HG02938 (cell line): ENCODE data around the gene LNX2.
A peak's percentile ranks its signal among the peaks of the same experiment; 100 is the strongest.

Experiments used
- ATAC-seq: cut with Tn5 transposase; IDR thresholded peaks from one replicate; pipeline ENCODE4 v1.9.1; 2021; ENCODE audit warnings: mild to moderate bottlenecking, moderate library complexity; ENCODE audit not compliant: unreplicated experiment

LNX2 gene

DNA sequence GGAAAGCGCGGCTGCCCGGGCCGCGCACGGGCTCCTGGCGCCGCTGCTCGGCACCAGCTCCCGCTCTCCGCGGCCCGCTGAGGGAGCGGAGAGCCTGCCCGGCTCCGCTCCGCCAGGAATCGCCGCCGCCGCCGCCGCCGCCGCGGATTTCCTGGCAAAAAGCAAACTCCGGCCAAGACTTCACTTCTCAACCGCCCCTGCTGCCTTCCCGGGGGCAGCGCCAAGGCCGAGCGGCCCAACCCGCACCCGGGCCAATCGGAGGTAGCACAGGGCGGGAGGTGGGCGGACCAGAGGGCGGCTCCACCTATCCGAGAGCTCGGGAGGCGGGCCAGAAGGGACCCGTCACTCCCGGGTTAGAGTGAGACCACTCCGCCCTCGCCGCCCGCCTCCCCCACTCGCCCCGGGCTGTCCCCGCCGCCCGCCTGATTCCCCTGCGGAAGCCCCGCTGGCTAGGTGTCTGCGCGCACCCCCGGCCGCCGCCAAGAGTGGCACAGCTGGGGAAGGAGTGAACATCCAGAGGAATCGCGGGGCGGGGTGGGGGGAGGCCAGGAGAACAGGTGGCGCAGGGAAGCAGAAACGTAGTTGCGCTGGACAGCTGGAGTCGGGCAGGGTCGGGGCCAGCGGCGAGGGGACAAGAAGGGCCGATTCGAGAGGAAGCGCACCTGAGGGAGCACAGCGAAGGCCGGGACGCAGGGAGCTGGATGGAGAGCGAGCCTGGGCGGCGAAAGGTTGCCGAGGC, at the start of gene LNX2:
LNX2 (minus strand) TSS at position 153 of the 739 bp plus-strand sequence. CDS start 38,826 bp downstream, outside the sequence.
- ATAC-seq = peak; percentile 82

DNA sequence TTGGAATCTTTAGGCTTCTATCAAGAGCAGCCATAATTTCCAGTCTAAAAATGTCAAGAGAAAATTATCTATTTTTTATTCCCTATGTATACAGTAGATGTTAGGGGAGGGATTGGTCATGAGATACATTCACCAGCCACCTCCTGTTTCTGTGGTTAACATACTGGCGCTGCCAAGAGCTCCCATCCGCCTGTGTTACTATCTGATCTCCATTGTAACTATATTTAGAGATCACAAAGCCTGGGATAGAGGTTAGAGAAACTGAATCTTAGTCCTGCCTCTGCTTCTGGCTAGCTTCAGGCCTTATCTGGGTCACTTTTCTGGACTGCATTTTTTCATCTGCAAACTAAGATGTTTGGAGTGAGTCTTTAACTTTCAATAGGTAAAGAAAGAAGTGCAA, 47.6 kb upstream of the LNX2 start:
- no peak for ATAC-seq

DNA sequence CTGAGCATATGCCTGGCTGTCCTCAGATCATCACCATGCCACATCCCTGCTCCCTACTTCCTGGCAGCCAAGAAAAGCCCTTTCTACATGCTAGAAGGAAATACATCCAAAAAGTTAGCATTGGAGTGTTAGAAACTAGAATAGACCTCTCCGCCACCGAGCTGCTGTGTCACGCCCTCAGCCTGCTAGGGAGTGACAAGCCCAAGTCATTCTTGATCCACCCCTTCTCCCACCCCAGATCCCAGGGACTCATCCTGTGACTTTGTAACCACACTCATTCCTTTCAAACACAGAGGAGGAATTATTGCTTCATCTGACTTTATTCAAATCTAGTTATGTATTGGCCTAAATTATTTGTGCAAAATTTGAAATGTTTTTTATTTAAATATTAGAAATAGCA, 46.6 kb upstream of the LNX2 start:
- ATAC-seq = no peak

DNA sequence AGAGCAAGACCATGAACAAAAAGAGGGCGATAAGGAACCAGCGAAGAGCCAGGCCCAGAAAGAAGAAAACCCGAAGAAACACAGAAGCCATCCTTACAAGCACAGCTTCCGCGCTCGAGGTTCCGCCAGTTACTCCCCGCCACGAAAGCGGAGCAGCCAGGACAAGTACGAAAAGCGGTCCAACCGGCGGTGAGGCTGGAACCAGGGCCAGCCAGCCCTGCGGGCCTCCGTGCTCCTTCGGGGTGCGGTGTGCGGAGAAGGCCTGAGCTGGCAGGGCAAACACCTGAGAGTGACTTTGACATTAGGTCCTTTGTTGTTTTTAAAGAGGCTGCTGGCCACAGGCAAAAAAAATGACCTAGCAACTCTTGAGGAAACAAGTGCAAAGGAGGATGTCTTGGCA, 45.4 kb upstream of the LNX2 start:
- no peak for ATAC-seq

DNA sequence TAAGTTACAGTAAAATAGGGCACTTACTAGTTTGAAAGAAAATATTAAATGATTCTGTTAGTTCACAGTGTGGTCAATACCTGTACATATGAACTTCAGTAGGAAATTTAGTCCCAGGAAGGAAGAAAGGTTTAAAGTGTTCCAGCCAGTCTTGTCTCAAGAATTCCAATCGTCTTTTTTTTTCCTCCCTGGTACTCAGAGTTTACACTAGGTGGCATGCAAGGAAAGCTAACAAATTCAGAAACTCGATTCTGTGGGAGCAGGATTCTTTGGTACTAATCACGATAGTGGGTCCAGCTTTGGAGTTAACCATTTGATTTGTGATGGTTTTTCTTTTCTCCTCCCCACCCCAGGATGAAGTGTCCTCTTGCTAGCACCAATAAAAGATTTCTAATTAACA, 45.0 kb upstream of the LNX2 start:
- ATAC-seq = no peak

DNA sequence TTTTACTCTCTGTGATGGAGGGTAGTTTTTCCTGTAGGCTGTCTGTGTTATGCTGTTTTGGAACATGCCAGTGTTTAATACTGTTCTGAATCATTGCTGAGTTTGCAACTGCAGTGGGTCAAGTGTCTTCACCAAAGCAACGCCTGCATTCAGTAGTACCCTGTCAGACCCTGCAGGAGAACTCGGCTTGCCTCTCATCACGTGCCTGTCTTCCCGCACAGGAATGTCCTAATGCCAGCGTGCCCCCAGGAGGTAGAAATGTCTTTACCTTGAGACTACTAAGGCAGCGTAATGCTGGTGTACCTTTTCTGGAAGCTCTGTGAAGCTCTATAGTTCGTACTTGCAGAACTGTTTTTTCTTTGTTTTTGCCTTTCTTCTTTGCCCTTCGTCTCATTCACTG, 43.6 kb upstream of the LNX2 start:
- ATAC-seq = no peak

DNA sequence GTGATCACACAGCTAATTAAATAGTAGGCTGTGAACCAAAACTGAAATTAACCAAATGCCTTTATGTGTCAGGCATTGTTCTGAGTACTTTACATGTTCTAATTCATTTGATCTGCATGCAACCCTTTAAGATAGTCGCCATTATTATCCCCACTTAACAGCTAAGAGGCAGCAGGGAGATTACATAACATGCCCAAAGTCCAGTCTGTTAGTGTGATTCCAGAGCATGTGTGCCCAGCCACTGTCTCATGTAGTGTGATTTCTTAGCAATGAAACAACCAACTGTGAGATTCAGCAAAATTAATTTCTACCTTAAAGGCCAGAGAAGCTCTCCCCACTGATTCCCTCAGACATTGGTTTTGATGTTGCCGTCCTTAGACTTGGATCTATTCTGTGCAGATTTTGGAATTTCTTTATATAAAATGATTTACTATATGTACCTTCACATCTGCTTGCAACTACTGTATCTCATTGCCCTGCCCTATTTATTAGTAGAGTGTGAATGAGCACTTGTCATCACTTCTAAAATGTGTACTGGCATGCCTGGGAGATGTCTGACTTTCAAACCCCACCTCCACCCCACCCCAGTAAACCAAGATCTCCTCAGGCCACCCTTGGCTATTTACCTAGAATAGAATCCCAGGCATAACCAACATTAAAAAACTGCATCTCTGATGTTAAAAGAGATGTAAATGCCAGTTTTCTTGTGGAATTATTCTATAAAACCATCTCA, 42.6 kb upstream of the LNX2 start:
- no peak for ATAC-seq

DNA sequence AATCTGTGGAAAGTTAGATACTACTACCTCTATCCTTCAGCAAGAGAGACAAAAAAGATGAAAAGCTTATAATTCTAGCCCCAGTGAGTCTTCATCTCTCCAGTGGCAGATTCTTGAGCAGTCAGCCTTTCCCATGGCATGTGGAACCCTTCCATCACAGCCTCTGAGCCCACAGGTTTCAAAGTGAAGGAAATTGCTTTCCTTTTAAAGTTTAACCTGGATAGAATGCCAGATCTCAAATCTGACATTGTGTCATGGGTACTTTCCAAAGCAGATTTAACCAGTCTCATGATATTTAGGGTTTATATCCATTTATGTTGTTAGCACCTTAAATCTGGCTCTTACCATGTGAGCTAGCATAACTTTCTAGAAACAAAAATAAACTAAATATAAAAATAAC, 40.7 kb upstream of the LNX2 start:
- no peak for ATAC-seq

DNA sequence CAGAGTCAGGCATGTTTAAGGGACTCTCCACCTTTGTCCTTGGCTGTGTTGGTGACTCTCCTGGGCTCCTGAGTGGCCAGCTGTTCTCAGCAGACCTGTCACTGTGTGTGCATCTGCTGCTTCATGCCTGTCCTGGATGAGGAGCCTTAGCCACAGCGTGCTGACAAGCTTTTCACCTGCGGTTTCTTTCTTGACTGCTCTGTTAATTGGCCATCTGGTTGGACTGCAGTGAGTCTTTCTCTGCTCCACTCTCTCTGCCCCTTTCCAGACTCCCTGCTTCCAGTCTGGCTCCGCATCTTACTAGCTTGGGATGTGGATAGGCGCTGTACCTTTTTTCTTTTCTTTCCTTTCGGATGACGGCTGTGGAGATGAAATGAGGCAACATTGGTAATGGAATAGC, 40.2 kb upstream of the LNX2 start:
- ATAC-seq = no peak

DNA sequence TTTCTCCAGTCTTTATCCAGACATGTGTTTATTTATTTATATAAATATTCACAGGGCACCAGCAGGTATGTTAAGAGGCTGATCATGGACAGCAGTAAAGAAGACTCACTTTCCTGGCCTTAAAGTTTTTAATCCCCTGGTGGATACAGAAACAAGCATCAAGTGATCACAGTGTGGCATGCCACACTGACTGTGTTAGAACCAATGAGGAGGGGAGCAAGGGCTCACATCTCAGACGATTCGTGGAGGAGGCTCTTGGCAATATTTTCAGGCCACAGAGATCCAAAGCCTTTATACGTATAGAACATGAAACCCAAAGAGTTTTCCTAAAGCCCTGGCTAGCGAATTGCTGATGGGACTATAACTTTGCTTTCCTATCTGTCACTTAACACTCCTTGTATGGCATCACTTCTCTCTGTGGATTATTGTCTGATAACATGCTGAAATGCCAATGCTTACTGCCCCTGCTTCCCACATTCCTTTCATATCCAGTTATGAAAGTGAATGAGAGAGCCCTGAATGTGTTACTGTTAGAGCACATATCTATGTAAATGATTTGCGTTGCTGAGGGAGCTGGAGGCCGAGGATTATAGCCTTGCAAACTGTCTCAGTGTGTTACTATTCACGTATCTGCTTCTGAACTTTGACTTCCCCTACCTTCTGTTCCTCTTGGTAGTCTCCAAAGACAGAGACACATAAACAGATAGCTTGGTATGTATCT, 39.0 kb upstream of the LNX2 start:
- ATAC-seq = no peak

DNA sequence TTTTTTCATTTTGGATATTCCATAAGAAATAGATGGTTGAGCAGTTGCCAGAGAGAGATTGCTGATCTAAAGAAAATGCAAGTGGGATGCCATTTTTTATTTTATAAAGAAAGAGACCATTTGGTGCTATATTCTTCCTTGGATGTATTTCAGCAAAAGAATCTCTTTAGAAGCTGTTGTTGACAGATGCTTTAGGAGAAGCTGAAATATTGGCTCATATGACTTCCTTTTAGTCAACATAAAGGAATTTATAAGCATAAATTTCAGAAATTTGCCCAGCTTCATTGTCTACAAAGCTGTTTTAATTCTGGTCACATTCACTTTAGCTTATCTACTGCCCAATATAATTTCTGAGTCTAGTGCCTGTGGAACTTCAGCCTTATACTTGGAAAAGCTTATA, 38.2 kb upstream of the LNX2 start:
- no peak for ATAC-seq

DNA sequence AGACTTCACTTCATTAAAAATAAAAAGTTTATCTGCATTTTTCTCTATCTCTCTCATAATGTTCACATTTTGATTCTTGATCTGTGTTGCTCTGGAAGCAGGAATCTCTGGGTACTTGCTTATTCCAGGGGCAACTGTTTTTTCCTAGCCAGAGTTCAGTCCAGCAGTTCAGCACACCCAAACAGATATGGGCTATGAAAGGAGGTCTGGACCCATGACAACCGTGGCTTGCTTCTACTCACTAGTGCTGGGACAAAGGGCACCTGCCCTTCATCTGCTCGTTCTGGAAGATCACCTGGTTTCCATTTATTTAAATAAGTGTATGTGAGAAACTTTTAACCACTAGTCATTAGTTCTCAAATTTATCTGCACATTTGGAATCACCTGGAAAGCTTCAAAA, 37.4 kb upstream of the LNX2 start:
- no peak for ATAC-seq

DNA sequence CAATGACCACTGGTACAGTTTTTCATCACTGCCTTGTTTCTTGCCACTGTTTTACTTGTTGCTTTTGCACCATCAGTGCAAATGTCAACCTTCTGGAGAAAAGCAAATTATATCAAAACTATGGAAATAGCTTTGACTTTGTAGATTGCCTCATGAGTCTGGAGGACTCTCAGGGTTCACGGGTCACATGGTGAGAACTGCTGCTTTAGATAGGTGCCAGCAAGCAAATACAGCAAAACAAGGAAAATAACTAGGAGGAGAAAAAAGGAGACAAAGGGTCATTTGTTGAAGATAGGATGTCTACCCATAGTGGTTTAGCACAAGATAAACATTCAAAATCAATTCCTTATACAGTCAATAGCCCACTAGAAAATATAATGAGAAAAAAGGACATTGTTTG, 34.5 kb upstream of the LNX2 start:
- no peak for ATAC-seq

DNA sequence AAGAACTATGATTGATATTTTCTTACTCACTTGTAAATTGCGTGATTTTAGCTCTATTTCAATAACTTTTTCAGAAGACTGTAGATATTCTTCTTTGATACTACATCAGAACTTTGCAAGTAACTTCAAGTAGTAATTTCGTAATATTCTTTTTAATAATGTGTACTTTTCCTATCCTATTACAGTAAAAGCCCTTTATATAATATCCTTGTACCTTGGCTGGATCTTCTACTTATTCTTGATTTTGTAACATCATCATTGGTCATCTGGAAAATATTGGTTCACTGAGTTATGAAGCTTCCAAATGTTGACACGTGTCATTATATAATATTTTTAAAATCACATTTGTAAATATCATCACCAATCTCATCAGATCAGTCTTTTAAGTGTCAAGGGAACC, 33.7 kb upstream of the LNX2 start:
- no peak for ATAC-seq

DNA sequence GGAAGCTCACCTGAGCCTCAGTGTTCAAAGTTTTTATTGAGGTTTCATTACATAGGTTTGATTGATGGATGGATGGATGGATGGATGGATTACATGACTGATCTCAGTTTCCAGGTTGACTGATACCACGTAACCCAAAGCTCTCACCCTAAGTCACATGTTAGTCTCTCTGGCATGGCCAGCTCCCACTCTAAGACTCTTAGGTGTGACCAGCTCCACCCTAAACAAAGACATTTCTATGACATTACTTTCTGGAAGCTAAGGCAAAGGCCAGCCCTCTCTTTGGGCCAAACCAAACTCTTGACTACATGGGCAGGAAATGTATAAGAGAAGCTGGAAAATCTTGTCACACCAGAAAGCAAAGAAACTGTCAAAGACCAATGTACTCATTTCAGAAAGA, 30.0 kb upstream of the LNX2 start:
- no peak for ATAC-seq

DNA sequence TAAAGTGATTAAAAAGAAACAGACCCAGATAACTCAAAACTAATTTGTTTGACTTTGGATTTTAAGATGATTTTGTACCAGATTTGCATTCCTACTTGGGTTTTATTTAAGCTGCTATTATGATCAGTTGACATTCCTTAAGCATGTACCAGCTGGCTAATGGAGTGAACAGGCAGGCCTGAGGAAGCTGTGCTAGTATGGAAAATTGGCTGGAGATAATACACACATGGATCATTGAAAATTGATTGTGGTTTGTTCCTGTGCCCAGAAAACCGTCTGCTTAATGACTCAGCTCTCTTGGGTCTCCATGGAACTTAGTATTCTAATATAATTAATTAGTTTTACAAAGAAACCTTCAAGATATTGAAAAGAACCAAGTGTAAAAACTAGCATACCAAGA, 24.0 kb upstream of the LNX2 start:
- no peak for ATAC-seq

DNA sequence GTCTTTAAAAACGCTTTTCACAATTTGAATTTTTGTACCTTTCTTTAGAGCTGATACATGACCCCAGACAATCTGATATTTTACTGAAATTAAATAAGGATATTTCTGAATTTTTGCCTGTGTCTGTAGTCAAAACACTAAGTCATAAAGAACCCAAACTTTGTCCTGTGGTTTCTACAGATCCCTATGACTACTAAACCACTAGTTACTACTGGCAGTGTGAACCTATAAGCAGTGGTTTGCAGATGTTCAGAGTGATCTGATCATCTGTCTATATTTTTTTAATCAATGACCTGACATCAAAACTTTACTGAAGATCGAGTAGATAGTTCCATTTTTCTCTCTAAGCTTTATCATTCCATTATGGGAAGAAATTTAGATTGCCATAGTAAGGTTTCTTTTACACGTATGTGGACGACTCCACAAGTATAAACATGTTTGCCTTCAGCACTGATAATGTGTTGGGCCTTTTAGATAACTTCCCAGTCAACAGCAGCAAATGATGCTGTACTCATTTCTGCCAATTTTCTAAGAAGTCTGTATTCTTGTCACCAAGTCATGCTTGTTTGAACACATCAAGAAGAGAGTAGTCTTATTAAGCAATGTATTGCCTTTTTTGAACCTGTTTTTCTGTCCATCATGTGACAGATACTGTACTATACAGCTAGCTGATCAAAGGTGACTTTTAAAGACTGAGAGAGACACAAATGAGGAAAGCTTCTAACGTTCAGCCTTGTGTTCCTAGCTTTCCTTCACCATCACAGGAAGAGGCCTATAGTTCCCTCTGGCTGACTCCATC, 23.2 kb upstream of the LNX2 start:
- ATAC-seq = no peak

DNA sequence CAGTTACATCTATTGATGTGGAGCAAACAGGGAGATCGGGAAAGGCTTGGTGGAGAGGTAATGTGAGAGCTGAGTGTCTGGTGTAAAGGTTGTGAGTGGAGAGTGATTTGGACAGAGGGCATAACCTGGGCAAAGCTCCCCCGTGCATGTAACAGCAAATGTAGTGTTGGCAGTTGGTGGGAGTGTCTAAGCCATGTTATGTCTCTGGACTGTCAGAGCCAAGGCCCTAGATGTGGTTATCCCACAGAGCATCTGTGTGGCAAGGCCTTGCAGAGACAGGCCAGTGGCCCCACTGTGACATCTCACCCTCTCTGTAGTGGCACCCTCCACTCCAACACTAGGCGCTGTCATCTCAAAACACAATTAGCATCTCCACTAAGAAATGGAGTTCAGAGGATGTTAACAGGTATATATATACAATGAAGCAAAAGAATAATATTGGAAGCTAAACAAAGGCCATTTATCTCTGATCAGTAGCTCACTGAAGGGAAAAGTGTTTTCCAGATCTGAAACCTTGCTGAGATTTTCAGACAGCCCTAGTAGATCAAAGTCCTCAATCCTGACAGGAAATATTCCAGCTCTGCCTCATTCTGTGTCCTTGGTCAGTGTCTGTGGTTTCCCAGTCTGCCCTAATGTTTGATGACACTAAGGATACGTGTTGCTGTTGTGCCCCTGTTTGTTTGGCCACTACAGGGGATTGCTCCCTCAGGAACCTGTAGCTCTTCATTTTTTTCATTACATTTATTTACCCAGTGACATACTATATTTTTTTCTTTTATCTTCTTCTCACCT, 21.6 kb upstream of the LNX2 start:
- no peak for ATAC-seq

DNA sequence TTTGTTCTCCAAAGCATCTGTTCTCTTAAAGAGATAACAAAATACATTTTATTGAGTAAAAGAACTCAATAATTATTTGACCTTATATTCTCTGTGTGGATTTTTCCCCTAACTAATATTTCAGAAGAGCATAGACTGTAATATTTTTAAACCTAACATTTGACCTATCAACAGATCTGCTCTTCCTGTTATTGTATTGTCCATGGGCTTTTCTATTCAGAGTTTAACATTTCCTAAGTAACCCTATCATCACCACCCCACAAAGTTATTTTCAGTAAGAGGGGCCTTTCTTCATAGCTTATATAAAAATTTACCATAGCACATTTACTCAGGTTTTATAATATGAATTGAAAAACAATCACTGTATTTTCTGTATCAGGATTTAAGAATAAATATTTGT, 18.9 kb upstream of the LNX2 start:
- ATAC-seq = no peak

DNA sequence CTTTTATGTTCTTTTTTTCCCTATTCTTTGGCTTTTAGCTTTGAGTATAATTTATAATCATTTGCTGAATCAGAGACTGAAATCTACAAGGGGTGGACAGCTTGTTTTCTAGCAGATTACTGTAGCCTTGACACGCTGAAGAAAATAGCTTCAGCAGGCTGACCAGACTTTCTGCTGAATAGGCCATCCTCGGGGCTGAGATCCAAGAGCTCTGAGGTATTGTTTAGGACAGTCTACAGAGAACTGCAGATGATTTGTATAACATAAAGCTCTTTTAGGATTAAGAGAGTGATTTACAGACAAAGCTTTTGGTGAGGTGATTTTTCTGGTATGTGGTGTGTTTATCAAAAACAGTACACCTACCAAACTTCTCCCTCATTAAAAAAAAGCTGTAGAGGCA, 18.2 kb upstream of the LNX2 start:
- no peak for ATAC-seq
